ENCODE measurements around the gene KRTAP4-5.
"Not testable (repeated sequence)": the region's sequence is repeated elsewhere in the genome, so short reads cannot be mapped to it uniquely, and the experiment has no call there.

The KRTAP4-5 gene

GRCh38 chr17:41149652-41149985, at the start of gene KRTAP4-5:
Gene KRTAP4-5 (minus strand): TSS chr17:41149825. CDS start chr17:41149767, 58 bp downstream.
- H3K27ac ChIP-seq, result no peak within 1 kb of the TSS
- TF ChIP-seq CTCF (conservative IDR thresholded peaks at IDR 0.05), result no peak

GRCh38 chr17:41196068-41196467, 46.4 kb upstream of the KRTAP4-5 start:
- no peak for TF ChIP-seq CTCF (conservative IDR thresholded peaks at IDR 0.05)
- no peak overlapping the region for H3K27ac ChIP-seq

- TF ChIP-seq CTCF (conservative IDR thresholded peaks at IDR 0.05), result no peak
- H3K27ac ChIP-seq, result no peak overlapping the region
Measured at GRCh38 chr17:41190328-41190727, 40.7 kb upstream of the KRTAP4-5 start.

- not testable (repeated sequence) for H3K27ac ChIP-seq
Measured at GRCh38 chr17:41189837-41190318, 40.3 kb upstream of the KRTAP4-5 start, which contains the start of gene KRTAP9-1. Gene KRTAP9-1 (plus strand): TSS chr17:41189887. CDS start chr17:41189887, 0 bp downstream.

- TF ChIP-seq CTCF (conservative IDR thresholded peaks at IDR 0.05), result no peak
- H3K27ac ChIP-seq, result no peak overlapping the region
Measured at GRCh38 chr17:41186872-41187271, 37.2 kb upstream of the KRTAP4-5 start.

GRCh38 chr17:41185001-41185400, 35.4 kb upstream of the KRTAP4-5 start:
- no peak overlapping the region for H3K27ac ChIP-seq
- no peak for TF ChIP-seq CTCF (conservative IDR thresholded peaks at IDR 0.05)

- H3K27ac ChIP-seq, result no peak within 1 kb of the TSS
- no peak for TF ChIP-seq CTCF (conservative IDR thresholded peaks at IDR 0.05)
Measured at GRCh38 chr17:41184480-41184961, 34.9 kb upstream of the KRTAP4-5 start, which contains the start of gene KRTAP4-1. Gene KRTAP4-1 (minus strand): TSS chr17:41184911. CDS start chr17:41184854, 57 bp downstream.

GRCh38 chr17:41178843-41179616, 29.4 kb upstream of the KRTAP4-5 start:
- no peak for TF ChIP-seq CTCF (conservative IDR thresholded peaks at IDR 0.05)
- no peak overlapping the region for H3K27ac ChIP-seq
